Gastrocnemius medialis (tissue), 4 donors: ENCODE measurements around the gene FRK. TPM values are rescaled to one million over a fixed set of nuclear protein-coding genes. Genes with fewer than 3 reads are reported as not detected.
A peak's percentile ranks its signal among the peaks of the same experiment; 100 is the strongest.

ENCODE experiments used
- ATAC-seq, 2 donors: fragments of 150-250 bp; one replicate each; pipeline ENCODE4 v1.9.1; 2016
- DNase-seq, 2 donors: peaks; one replicate each; pipeline ENCODE4 v3.0.0-alpha.2; 2019
- H3K27ac ChIP-seq, 4 donors: fragments of 200-600 bp; sonication (generic); 1 replicate in 1 of 4; 2 replicates in 3 of 4; pipeline ENCODE4 v1.5.1; 2016 to 2018; ENCODE audit warnings: mild to moderate bottlenecking in 2 of 4, moderate library complexity in 1 of 4
- H3K27me3 ChIP-seq, 3 donors: fragments of 200-600 bp; sonication (generic) in 2 of 3; 1 replicate in 1 of 3; 2 replicates in 2 of 3; pipeline versions ENCODE4 v1.5.1 to v1.6.0; 2016 to 2019; ENCODE audit warnings: mild to moderate bottlenecking in 1 of 3, moderate library complexity in 1 of 3
- H3K36me3 ChIP-seq, 2 donors: fragments of 200-600 bp; sonication (generic) in 1 of 2; one replicate each; pipeline ENCODE4 v1.5.1; 2017 to 2018
- H3K4me1 ChIP-seq, 2 donors: fragments of 200-600 bp; sonication (generic) in 1 of 2; one replicate each; pipeline ENCODE4 v1.5.1; 2016 to 2017; ENCODE audit warnings: mild to moderate bottlenecking in 2 of 2
- H3K4me3 ChIP-seq, 4 donors: fragments of 200-600 bp; sonication (generic) in 3 of 4; 1 replicate in 1 of 4; 2 replicates in 3 of 4; pipeline ENCODE4 v1.5.1; 2016 to 2019; ENCODE audit warnings: mild to moderate bottlenecking in 2 of 4
- H3K9me3 ChIP-seq, 3 donors: fragments of 200-600 bp; sonication (generic) in 2 of 3; 1 replicate in 1 of 3; 2 replicates in 2 of 3; pipeline ENCODE4 v1.5.1; 2016 to 2019
- CTCF ChIP-seq, 5 experiments: fragments of 450-650 bp in 3 of 5; fragments of 200-600 bp in 2 of 5; sonication (generic) in 2 of 5; IDR thresholded peaks in 4 of 5; conservative IDR thresholded peaks in 1 of 5; 1 replicate in 4 of 5; 2 replicates in 1 of 5; pipeline ENCODE4 v1.5.1; 2016 to 2019; ENCODE audit warnings: antibody characterized with exemption in 5 of 5, mild to moderate bottlenecking in 3 of 5, moderate library complexity in 3 of 5
- POLR2A ChIP-seq, 2 donors: fragments of 450-650 bp; IDR thresholded peaks; one replicate each; pipeline ENCODE4 v1.6.1; 2017; ENCODE audit warnings: antibody characterized with exemption in 2 of 2, mild to moderate bottlenecking in 2 of 2, moderate library complexity in 2 of 2
- in situ Hi-C, 4 donors: fragments of 200-750 bp; cut with MboI; loops; one replicate each; pipeline versions ENCODE4 v1.15.0 to v1.8.0; 2017; ENCODE audit warnings: low sequenced_read_pairs in 4 of 4
- intact Hi-C: fragments of 100-400 bp; cut with DNase I; formaldehyde crosslinking; loops from one replicate; pipeline ENCODE4 v1.15.1; 2023; ENCODE audit warnings: low total_unique reads
- total RNA-seq, 4 donors: library from RNA; depleted of rRNA; stranded (reverse); fragments of >200 nt; gene quantifications; one replicate each; pipeline versions ENCODE4 v1.1.0 to v1.2.3, GENCODE V29; 2016

FRK gene
- total RNA-seq, 4 donors from 2014 or later: 1.3 to 4.8 (median 1.7) TPM

GRCh38 chr6:115899730-115900282, 160.9 kb downstream of the FRK start:
- no peak overlapping the region for H3K4me3 ChIP-seq
- ATAC-seq: no peak
- intact Hi-C loops (no loop called here), in situ Hi-C loops (loop anchor here in 1 of 4 donors (10.0 kb wide), 1 partner anchor 1155 kb away; no protein-coding TSS in a partner anchor)
- H3K36me3 ChIP-seq: no peaks in the 10 kb centered on the region
- no peak for DNase-seq
- H3K9me3 ChIP-seq: no peaks in the 10 kb centered on the region
- TF ChIP-seq CTCF (IDR thresholded peaks at IDR 0.05 in 4 of 5, conservative IDR thresholded peaks at IDR 0.05 in 1 of 5): no peak
- TF ChIP-seq POLR2A (IDR thresholded peaks at IDR 0.05): no peak
- H3K27ac ChIP-seq: no peak overlapping the region
- H3K4me1 ChIP-seq: no peaks in the 10 kb centered on the region
- H3K27me3 ChIP-seq: no peaks in the 10 kb centered on the region

GRCh38 chr6:115898246-115898645, 162.4 kb downstream of the FRK start:
- no peaks in the 10 kb centered on the region for H3K4me1 ChIP-seq
- DNase-seq: no peak
- H3K27ac ChIP-seq: no peak overlapping the region
- no peaks in the 10 kb centered on the region for H3K9me3 ChIP-seq
- H3K36me3 ChIP-seq: no peaks in the 10 kb centered on the region
- TF ChIP-seq POLR2A (IDR thresholded peaks at IDR 0.05) (no peak), CTCF (IDR thresholded peaks at IDR 0.05 in 4 of 5, conservative IDR thresholded peaks at IDR 0.05 in 1 of 5) (no peak)
- ATAC-seq: no peak
- H3K27me3 ChIP-seq: no peaks in the 10 kb centered on the region
- intact Hi-C loops: no loop called here
- H3K4me3 ChIP-seq: no peak overlapping the region
- in situ Hi-C loops: loop anchor here in 1 of 4 donors (10.0 kb wide), 1 partner anchor 1153 kb away; no protein-coding TSS in a partner anchor

GRCh38 chr6:115896538-115897129, 164.1 kb downstream of the FRK start:
- in situ Hi-C loops (loop anchor here in 1 of 4 donors (10.0 kb wide), 1 partner anchor 1152 kb away; no protein-coding TSS in a partner anchor), intact Hi-C loops (no loop called here)
- H3K36me3 ChIP-seq: no peaks in the 10 kb centered on the region
- H3K9me3 ChIP-seq: no peaks in the 10 kb centered on the region
- no peak for ATAC-seq
- peak in 2 of 5 experiments; percentile 30 to 46 for TF ChIP-seq CTCF (IDR thresholded peaks at IDR 0.05 in 4 of 5, conservative IDR thresholded peaks at IDR 0.05 in 1 of 5)
- no peak for TF ChIP-seq POLR2A (IDR thresholded peaks at IDR 0.05)
- DNase-seq: no peak
- H3K27me3 ChIP-seq: no peaks in the 10 kb centered on the region
- H3K4me3 ChIP-seq: no peak overlapping the region
- no peak overlapping the region for H3K27ac ChIP-seq
- H3K4me1 ChIP-seq: no peaks in the 10 kb centered on the region

GRCh38 chr6:115894426-115894992, 166.2 kb downstream of the FRK start:
- ATAC-seq: no peak
- Histone ChIP-seq H3K36me3 (no peaks in the 10 kb centered on the region), H3K4me3 (no peak overlapping the region), H3K27me3 (no peaks in the 10 kb centered on the region), H3K27ac (no peak overlapping the region), H3K9me3 (no peaks in the 10 kb centered on the region), H3K4me1 (no peaks in the 10 kb centered on the region)
- intact Hi-C loops: no loop called here
- in situ Hi-C loops: loop anchor here in 1 of 4 donors (10.0 kb wide), 1 partner anchor 1150 kb away; no protein-coding TSS in a partner anchor
- no peak for DNase-seq
- TF ChIP-seq POLR2A (IDR thresholded peaks at IDR 0.05) (no peak), CTCF (IDR thresholded peaks at IDR 0.05 in 4 of 5, conservative IDR thresholded peaks at IDR 0.05 in 1 of 5) (no peak)
